Keratinocyte (primary cell): ENCODE data around the gene GOLGA8T.
"Not testable (repeated sequence)": the region's sequence is repeated elsewhere in the genome, so short reads cannot be mapped to it uniquely, and the experiment has no call there.

Experiments used
- CTCF ChIP-seq, 3 experiments: IDR thresholded peaks in 1 of 3; conservative IDR thresholded peaks in 1 of 3; optimal IDR thresholded peaks in 1 of 3; 2 replicates in 2 of 3; 3 replicates in 1 of 3; pipeline versions ENCODE3 to v1.5.1; 2011; ENCODE audit warnings: low read length in 3 of 3, mild to moderate bottlenecking in 3 of 3, moderate library complexity in 2 of 3, control low read depth in 1 of 3, inconsistent platforms in 1 of 3; ENCODE audit not compliant: insufficient read depth in 2 of 3; ENCODE audit errors: extremely low read depth in 1 of 3
- EZH2 ChIP-seq: IDR thresholded peaks from one replicate; pipeline ENCODE4 v1.6.1; 2012; ENCODE audit warnings: inconsistent platforms, mild to moderate bottlenecking, low read length, moderate library complexity

DNA sequence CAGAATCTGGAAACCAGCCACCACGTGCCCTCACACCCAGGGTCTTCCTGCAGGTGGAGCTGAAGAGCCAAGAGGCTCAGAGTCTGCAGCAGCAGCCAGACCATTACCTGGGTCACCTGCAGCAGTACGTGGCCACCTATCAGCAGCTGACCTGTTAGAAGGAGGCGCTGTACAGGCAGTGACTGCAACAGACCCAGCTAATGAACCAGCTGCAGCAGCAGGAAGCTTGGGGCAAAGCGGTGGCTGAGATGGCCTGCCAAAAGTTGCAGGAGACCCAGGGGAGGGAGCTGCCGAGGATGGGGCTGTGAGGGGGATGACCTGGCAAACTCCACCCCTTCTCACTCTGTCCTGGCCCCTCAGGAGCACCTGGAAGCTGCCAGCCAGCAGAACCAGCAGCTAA is 8.4 kb downstream of the GOLGA8T start:
- TF ChIP-seq CTCF (optimal IDR thresholded peaks at IDR 0.05 in 1 of 3, IDR thresholded peaks at IDR 0.05 in 1 of 3, conservative IDR thresholded peaks at IDR 0.05 in 1 of 3; ENCODE audit: extremely low read depth in 1 of 3, insufficient read depth in 2 of 3, low read length in 3 of 3); EZH2: not testable (repeated sequence)
